ENCODE measurements around the gene GGT1.

GRCh38 chr22:24594569-24595120 is 8.3 kb upstream of the GGT1 start:
- TF ChIP-seq CTCF (conservative IDR thresholded peaks at IDR 0.05; ENCODE audit: low read length) (no peak), EZH2phosphoT487 (IDR thresholded peaks at IDR 0.05; ENCODE audit: borderline replicate concordance, low read depth, low read length) (no peak)
